Loucy (cell line): ENCODE measurements around the gene MMEL1.

Experiments used
- H2AFZ ChIP-seq: fragments of 200-600 bp; sonication (generic); 2 replicates; pipeline ENCODE4 v1.6.0; 2016; ENCODE audit warnings: antibody characterized with exemption, mild to moderate bottlenecking, low read length, moderate library complexity
- H3F3A ChIP-seq: fragments of 200-600 bp; 2 replicates; pipeline ENCODE4 v1.6.0; 2016; ENCODE audit warnings: antibody characterized with exemption, low read depth, mild to moderate bottlenecking
- H3K27me3 ChIP-seq: fragments of 200-600 bp; sonication (generic); 2 replicates; pipeline ENCODE4 v1.6.1; 2014; ENCODE audit warnings: low read length, mild to moderate bottlenecking; ENCODE audit not compliant: insufficient read depth, poor library complexity, severe bottlenecking
- H3K36me3 ChIP-seq: fragments of 200-600 bp; sonication (generic); 2 replicates; pipeline ENCODE4 v1.6.1; 2016; ENCODE audit warnings: low read length; ENCODE audit not compliant: insufficient read depth
- H3K4me1 ChIP-seq: fragments of 200-600 bp; sonication (generic); 2 replicates; pipeline ENCODE4 v1.5.1; 2014; ENCODE audit warnings: low read length, mild to moderate bottlenecking; ENCODE audit not compliant: insufficient read depth, poor library complexity, severe bottlenecking
- H3K4me2 ChIP-seq: fragments of 200-600 bp; sonication (generic); 2 replicates; pipeline ENCODE4 v1.6.0; 2014; ENCODE audit warnings: antibody characterized with exemption, low read length, low read depth, mild to moderate bottlenecking; ENCODE audit not compliant: poor library complexity, severe bottlenecking
- H3K4me3 ChIP-seq: fragments of 200-600 bp; sonication (generic); 2 replicates; pipeline ENCODE4 v1.5.1; 2014; ENCODE audit warnings: low read length, mild to moderate bottlenecking, mixed read lengths; ENCODE audit not compliant: poor library complexity, severe bottlenecking
- H3K79me2 ChIP-seq: fragments of 200-600 bp; sonication (generic); 2 replicates; pipeline ENCODE4 v1.6.1; 2014; ENCODE audit warnings: low read length; ENCODE audit not compliant: insufficient read depth
- H3K9ac ChIP-seq: fragments of 200-600 bp; sonication (generic); 2 replicates; pipeline ENCODE4 v1.6.0; 2014; ENCODE audit warnings: mild to moderate bottlenecking, low read depth, low read length, moderate library complexity; ENCODE audit not compliant: poor library complexity, severe bottlenecking
- H3K9me2 ChIP-seq: fragments of 200-600 bp; sonication (generic); replicated peaks from 2 replicates; pipeline ENCODE4 v1.6.1; 2016; ENCODE audit warnings: low read depth, low read length, mixed read lengths
- H3K9me3 ChIP-seq: fragments of 200-600 bp; sonication (generic); 2 replicates; pipeline ENCODE4 v1.6.1; 2014; ENCODE audit warnings: mild to moderate bottlenecking, antibody characterized with exemption, low read length, low read depth; ENCODE audit not compliant: insufficient read depth
- H4K20me1 ChIP-seq: fragments of 200-600 bp; sonication (generic); 2 replicates; pipeline ENCODE4 v1.6.0; 2014; ENCODE audit warnings: antibody characterized with exemption, low read length, mild to moderate bottlenecking; ENCODE audit not compliant: insufficient read depth, poor library complexity, severe bottlenecking
- EZH2phosphoT487 ChIP-seq: fragments of 200-600 bp; IDR thresholded peaks from 2 replicates; pipeline ENCODE4 v1.6.1; 2018; ENCODE audit warnings: antibody characterized with exemption, mild to moderate bottlenecking, moderate library complexity, borderline replicate concordance
- TF ChIP-seq, protein P1 (sequence below): fragments of 200-600 bp; sonication (generic); conservative IDR thresholded peaks from 2 replicates; pipeline ENCODE4 v1.5.1; 2014; ENCODE audit warnings: mild to moderate bottlenecking, antibody characterized with exemption, low read length

The MMEL1 gene

DNA sequence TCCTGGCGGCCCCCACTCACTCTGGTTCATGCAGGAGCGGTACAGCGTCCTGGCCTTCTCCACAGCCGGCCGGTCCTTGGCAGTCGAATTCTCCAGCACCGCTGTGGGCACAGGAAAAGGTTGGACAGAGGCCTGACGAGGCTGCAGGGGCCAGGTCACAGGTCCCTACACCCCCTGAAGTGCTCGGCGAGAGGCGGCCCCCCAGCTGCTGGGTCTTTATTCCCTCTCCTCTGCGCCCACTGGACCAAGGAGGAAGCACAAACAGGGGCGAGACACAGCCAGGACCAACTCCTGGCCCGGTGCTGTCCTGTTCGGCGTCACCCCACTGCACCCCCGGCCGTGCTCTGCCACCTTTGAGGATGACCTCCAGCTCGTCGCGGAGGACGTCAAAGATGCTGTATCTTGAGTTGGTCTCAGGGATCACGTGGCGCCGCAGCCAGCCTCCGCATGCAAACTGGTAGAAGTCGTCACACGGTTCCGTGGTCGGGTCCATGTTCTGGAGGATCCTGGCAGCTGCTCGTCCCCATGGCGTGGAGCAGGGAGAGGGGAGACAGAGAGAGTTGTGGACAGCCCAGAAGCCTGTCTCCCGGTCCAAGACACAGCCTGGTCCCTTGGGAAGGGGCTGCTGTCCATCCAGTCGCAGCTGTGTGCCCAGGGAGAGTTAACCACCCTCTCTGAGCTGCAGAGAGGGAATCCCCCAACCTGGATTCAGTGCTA is 23.3 kb downstream of the MMEL1 start:
- no peaks in the 10 kb centered on the region for H3K9me2 ChIP-seq
- no peaks in the 10 kb centered on the region for H3K79me2 ChIP-seq
- no peaks in the 10 kb centered on the region for H3K27me3 ChIP-seq
- H3K9me3 ChIP-seq = peaks cover 14% of the 10 kb centered on the region; the same call in 1 of the 2 replicates
- TF ChIP-seq EZH2phosphoT487 = no peak
- no peaks in the 10 kb centered on the region for H4K20me1 ChIP-seq
- H3K4me3 ChIP-seq = no peak overlapping the region
- H2AFZ ChIP-seq = no peak overlapping the region
- no peaks in the 10 kb centered on the region for H3K36me3 ChIP-seq
- H3K9ac ChIP-seq = no peak overlapping the region
- no peaks in the 10 kb centered on the region for H3F3A ChIP-seq
- no peaks in the 10 kb centered on the region for H3K4me1 ChIP-seq
- H3K4me2 ChIP-seq = no peak overlapping the region

DNA sequence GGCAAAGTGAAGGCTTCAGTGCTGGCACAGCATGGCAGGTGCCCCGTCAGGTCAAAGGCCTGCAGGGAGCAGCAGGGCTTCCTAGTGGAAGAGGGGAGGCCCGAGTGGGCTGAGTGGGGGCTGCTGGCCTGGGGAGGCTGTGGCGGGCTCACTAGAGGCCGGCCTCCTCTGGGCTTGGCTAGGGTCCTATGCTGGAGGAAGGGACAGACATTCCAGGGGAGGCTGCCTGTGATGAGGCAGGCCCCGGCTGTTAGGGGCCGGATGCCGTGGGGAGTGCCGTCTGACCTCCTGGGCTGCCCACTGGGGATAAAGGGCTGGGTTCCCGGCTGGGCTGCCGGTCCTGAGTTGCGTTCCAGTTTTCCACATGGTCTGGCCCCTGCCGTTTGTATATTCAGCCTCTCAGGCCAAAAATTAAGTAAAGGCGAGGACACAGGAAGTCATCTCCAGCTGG is 25.1 kb downstream of the MMEL1 start:
- Histone ChIP-seq H3K9me3 (peaks cover 7% of the 10 kb centered on the region; the same call in 1 of the 2 replicates), H2AFZ (no peak overlapping the region), H3K4me3 (no peak overlapping the region), H3K4me2 (no peak overlapping the region), H3K36me3 (no peaks in the 10 kb centered on the region), H3K79me2 (no peaks in the 10 kb centered on the region), H3K27me3 (no peaks in the 10 kb centered on the region), H3K9me2 (no peaks in the 10 kb centered on the region), H3K4me1 (no peaks in the 10 kb centered on the region), H3K9ac (no peak overlapping the region), H4K20me1 (no peaks in the 10 kb centered on the region), H3F3A (no peaks in the 10 kb centered on the region)
- no peak for TF ChIP-seq EZH2phosphoT487
- TF ChIP-seq, protein P1, sequence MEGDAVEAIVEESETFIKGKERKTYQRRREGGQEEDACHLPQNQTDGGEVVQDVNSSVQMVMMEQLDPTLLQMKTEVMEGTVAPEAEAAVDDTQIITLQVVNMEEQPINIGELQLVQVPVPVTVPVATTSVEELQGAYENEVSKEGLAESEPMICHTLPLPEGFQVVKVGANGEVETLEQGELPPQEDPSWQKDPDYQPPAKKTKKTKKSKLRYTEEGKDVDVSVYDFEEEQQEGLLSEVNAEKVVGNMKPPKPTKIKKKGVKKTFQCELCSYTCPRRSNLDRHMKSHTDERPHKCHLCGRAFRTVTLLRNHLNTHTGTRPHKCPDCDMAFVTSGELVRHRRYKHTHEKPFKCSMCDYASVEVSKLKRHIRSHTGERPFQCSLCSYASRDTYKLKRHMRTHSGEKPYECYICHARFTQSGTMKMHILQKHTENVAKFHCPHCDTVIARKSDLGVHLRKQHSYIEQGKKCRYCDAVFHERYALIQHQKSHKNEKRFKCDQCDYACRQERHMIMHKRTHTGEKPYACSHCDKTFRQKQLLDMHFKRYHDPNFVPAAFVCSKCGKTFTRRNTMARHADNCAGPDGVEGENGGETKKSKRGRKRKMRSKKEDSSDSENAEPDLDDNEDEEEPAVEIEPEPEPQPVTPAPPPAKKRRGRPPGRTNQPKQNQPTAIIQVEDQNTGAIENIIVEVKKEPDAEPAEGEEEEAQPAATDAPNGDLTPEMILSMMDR = no peak

DNA sequence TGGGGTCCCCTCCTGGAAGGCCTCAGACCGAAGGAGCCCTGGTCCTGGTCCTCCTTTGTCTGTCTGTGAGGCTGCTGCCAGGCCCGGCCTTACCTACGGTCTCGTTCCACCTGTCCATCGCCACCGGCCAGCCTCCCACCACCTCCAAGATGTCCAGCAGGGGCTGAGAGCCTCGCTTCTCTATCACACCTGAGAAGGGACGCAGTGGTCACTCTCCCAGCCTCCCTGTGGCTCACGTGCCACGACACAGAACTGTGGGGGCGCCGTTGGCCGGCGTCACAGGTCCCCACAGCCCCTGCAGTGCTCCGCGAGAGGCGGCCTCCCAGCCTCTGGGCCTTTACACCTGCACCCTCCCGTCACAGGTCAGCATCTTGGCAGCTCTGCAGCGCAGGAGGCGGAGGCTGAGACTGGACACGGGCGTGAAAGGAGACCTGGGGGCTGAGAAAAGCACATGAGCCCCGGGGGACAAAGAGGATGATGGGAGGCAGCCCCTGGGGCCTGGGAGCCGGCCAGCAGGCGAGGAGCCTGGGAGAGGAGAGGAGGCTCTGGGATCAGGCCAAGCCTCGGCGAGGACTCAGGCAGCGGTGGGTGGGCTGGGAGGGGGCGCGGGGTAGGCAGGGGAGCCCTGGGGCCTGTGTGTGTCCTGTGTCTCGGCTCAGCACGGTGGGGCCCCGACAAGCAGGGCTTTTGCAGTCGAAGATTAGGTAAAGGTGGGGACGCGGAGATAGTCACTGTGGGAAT is 25.8 kb downstream of the MMEL1 start:
- H3K4me3 ChIP-seq = no peak overlapping the region
- H3K4me2 ChIP-seq = no peak overlapping the region
- no peaks in the 10 kb centered on the region for H4K20me1 ChIP-seq
- no peaks in the 10 kb centered on the region for H3K36me3 ChIP-seq
- no peak overlapping the region for H3K9ac ChIP-seq
- H3K27me3 ChIP-seq = no peaks in the 10 kb centered on the region
- no peaks in the 10 kb centered on the region for H3K4me1 ChIP-seq
- H2AFZ ChIP-seq = no peak overlapping the region
- no peaks in the 10 kb centered on the region for H3K79me2 ChIP-seq
- H3K9me3 ChIP-seq = peaks cover 7% of the 10 kb centered on the region; the same call in 1 of the 2 replicates
- TF ChIP-seq, protein P1 = no peak
- TF ChIP-seq EZH2phosphoT487 = no peak
- no peaks in the 10 kb centered on the region for H3F3A ChIP-seq
- H3K9me2 ChIP-seq = no peaks in the 10 kb centered on the region
